A549 (cell line): ENCODE results near the gene TPCN2.

Source experiments
- CBX8 ChIP-seq: fragments of 200-600 bp; sonication (generic); IDR thresholded peaks from 2 replicates; pipeline ENCODE4 v1.6.1; 2016
- CEBPB ChIP-seq, 2 experiments: fragments of >200 bp in 1 of 2; sonication (Bioruptor Twin) in 1 of 2; formaldehyde crosslinking in 1 of 2; IDR thresholded peaks; 2 replicates each; pipeline ENCODE4 v1.6.1; 2012 to 2016
- ESRRA ChIP-seq: fragments of 150-350 bp; IDR thresholded peaks from 2 replicates; pipeline ENCODE4 v1.6.1; 2014; ENCODE audit warnings: mild to moderate bottlenecking, low read length, borderline replicate concordance
- NFE2L2 ChIP-seq: fragments of 150-350 bp; conservative IDR thresholded peaks from 2 replicates; pipeline ENCODE4 v1.6.1; 2014; ENCODE audit warnings: low read length
- RAD21 ChIP-seq, 2 experiments: fragments of >200 bp in 1 of 2; sonication (Bioruptor Twin) in 1 of 2; formaldehyde crosslinking in 1 of 2; IDR thresholded peaks in 1 of 2; conservative IDR thresholded peaks in 1 of 2; 2 replicates in 1 of 2; 3 replicates in 1 of 2; pipeline ENCODE4 v1.6.1; 2012 to 2018; ENCODE audit warnings: inconsistent platforms in 1 of 2
- TF ChIP-seq, protein P1 (sequence below): fragments of >200 bp; sonication (Bioruptor Twin); formaldehyde crosslinking; IDR thresholded peaks from 3 replicates; pipeline ENCODE4 v1.5.1; 2016

- no peak for TF ChIP-seq CEBPB (IDR thresholded peaks at IDR 0.05)
- no peak; a peak in 1 of 5 replicates for TF ChIP-seq RAD21 (conservative IDR thresholded peaks at IDR 0.05 in 1 of 2, IDR thresholded peaks at IDR 0.05 in 1 of 2)
- no peak for TF ChIP-seq CBX8
- TF ChIP-seq, protein P1, sequence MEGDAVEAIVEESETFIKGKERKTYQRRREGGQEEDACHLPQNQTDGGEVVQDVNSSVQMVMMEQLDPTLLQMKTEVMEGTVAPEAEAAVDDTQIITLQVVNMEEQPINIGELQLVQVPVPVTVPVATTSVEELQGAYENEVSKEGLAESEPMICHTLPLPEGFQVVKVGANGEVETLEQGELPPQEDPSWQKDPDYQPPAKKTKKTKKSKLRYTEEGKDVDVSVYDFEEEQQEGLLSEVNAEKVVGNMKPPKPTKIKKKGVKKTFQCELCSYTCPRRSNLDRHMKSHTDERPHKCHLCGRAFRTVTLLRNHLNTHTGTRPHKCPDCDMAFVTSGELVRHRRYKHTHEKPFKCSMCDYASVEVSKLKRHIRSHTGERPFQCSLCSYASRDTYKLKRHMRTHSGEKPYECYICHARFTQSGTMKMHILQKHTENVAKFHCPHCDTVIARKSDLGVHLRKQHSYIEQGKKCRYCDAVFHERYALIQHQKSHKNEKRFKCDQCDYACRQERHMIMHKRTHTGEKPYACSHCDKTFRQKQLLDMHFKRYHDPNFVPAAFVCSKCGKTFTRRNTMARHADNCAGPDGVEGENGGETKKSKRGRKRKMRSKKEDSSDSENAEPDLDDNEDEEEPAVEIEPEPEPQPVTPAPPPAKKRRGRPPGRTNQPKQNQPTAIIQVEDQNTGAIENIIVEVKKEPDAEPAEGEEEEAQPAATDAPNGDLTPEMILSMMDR, result no peak
- TF ChIP-seq NFE2L2, result no peak
- no peak for TF ChIP-seq ESRRA
Measured at GRCh38 chr11:69101792-69102695, 53.3 kb downstream of the TPCN2 start.
